ENCODE results near the gene MARCHF10. TPM values are rescaled to one million over a fixed set of nuclear protein-coding genes. Genes with fewer than 3 reads are reported as not detected.
"Not testable (repeated sequence)": the region's sequence is repeated elsewhere in the genome, so short reads cannot be mapped to it uniquely, and the experiment has no call there.

Gene MARCHF10
- total RNA-seq, 1 donor: not detected

DNA sequence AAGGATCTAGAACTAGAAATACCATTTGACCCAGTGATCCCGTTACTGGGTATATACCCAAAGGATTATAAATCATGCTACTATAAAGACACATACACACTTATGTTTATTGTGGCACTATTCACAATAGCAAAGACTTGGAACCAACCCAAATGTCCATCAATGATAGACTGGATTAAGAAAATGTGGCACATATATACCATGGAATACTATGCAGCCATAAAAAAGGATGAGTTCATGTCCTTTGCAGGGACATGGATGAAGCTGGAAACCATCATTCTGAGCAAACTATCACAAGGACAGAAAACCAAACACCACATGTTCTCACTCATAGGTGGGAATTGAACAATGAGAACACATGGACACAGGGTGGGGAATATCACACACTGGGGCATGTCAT lies 22.1 kb downstream of the MARCHF10 start:
- peaks cover 12% of the 10 kb centered on the region for H3K4me1 ChIP-seq (ENCODE audit: insufficient read depth, low read length)
- H3K4me3 ChIP-seq (ENCODE audit: low read length); H3K9me3 ChIP-seq (ENCODE audit: low read depth, low read length); H3K27me3 ChIP-seq (ENCODE audit: insufficient read depth, low read length): not testable (repeated sequence)

GRCh38 chr17:62782730-62783270 lies 25.3 kb downstream of the MARCHF10 start:
- no peaks in the 10 kb centered on the region for H3K9me3 ChIP-seq (ENCODE audit: low read depth, low read length)
- peaks cover 12% of the 10 kb centered on the region for H3K4me1 ChIP-seq (ENCODE audit: insufficient read depth, low read length)
- no peaks in the 10 kb centered on the region for H3K27me3 ChIP-seq (ENCODE audit: insufficient read depth, low read length)
- no peak overlapping the region for H3K4me3 ChIP-seq (ENCODE audit: low read length)

DNA sequence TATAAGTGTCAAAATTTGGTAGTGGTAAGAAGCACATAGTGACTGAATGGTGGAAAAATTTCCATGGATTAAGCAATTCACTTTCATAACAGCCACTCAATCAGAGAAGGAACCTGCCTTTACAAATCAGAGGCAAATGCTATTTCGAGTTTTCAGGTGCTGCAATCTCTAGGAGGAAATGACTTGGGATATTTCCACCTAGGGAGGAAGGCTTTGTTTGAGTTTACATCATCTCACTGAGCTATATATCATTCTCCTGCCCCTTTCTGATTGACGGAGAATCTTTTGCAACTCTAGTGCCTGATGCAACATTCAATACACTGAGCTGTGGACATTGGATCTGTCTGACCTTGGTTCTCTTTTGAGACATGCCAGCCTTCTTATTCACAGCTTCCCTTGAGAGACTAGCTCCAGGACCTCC lies 26.3 kb downstream of the MARCHF10 start:
- Histone ChIP-seq H3K9me3 (ENCODE audit: low read depth, low read length) (no peaks in the 10 kb centered on the region), H3K27me3 (ENCODE audit: insufficient read depth, low read length) (no peaks in the 10 kb centered on the region), H3K4me3 (ENCODE audit: low read length) (no peak overlapping the region), H3K4me1 (ENCODE audit: insufficient read depth, low read length) (peaks cover 12% of the 10 kb centered on the region)

GRCh38 chr17:62781356-62781755 lies 26.8 kb downstream of the MARCHF10 start:
- Histone ChIP-seq H3K9me3 (ENCODE audit: low read depth, low read length) (no peaks in the 10 kb centered on the region), H3K4me1 (ENCODE audit: insufficient read depth, low read length) (peaks cover 12% of the 10 kb centered on the region), H3K4me3 (ENCODE audit: low read length) (no peak overlapping the region), H3K27me3 (ENCODE audit: insufficient read depth, low read length) (no peaks in the 10 kb centered on the region)

- Histone ChIP-seq H3K9me3 (ENCODE audit: low read depth, low read length) (no peaks in the 10 kb centered on the region), H3K4me3 (ENCODE audit: low read length) (no peak overlapping the region), H3K27me3 (ENCODE audit: insufficient read depth, low read length) (no peaks in the 10 kb centered on the region), H3K4me1 (ENCODE audit: insufficient read depth, low read length) (peaks cover 12% of the 10 kb centered on the region)
These were observed 27.2 kb downstream of the MARCHF10 start for GRCh38 chr17:62780951-62781350.

DNA sequence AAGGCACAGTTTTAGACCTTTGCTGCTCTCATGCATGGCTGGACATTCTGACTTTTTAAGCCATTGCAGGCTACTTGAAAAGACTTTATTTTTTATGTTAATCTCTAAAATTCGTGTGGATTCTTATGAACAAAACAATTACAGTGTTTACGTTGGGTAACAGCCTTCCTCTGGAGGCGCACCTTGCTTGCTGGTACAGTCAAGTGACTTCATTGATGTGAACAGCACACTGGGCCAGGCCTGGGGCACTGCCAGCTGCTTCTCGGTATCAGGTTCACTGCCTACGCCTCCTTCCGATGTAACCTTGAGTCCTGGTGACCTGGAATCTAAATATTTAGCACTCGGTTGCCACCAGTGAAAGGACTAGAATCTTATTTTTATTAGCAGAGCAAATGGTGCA lies 27.8 kb downstream of the MARCHF10 start:
- Histone ChIP-seq H3K27me3 (ENCODE audit: insufficient read depth, low read length) (no peaks in the 10 kb centered on the region), H3K9me3 (ENCODE audit: low read depth, low read length) (no peaks in the 10 kb centered on the region), H3K4me3 (ENCODE audit: low read length) (no peak overlapping the region), H3K4me1 (ENCODE audit: insufficient read depth, low read length) (peaks cover 12% of the 10 kb centered on the region)

- Histone ChIP-seq H3K4me1 (ENCODE audit: insufficient read depth, low read length) (peaks cover 12% of the 10 kb centered on the region), H3K27me3 (ENCODE audit: insufficient read depth, low read length) (no peaks in the 10 kb centered on the region), H3K4me3 (ENCODE audit: low read length) (no peak overlapping the region), H3K9me3 (ENCODE audit: low read depth, low read length) (no peaks in the 10 kb centered on the region)
These were observed 29.0 kb downstream of the MARCHF10 start for GRCh38 chr17:62778990-62779681.

GRCh38 chr17:62775876-62776275 lies 32.2 kb downstream of the MARCHF10 start:
- H3K9me3 ChIP-seq (ENCODE audit: low read depth, low read length): no peaks in the 10 kb centered on the region
- no peaks in the 10 kb centered on the region for H3K27me3 ChIP-seq (ENCODE audit: insufficient read depth, low read length)
- no peak overlapping the region for H3K4me3 ChIP-seq (ENCODE audit: low read length)
- no peaks in the 10 kb centered on the region for H3K4me1 ChIP-seq (ENCODE audit: insufficient read depth, low read length)

DNA sequence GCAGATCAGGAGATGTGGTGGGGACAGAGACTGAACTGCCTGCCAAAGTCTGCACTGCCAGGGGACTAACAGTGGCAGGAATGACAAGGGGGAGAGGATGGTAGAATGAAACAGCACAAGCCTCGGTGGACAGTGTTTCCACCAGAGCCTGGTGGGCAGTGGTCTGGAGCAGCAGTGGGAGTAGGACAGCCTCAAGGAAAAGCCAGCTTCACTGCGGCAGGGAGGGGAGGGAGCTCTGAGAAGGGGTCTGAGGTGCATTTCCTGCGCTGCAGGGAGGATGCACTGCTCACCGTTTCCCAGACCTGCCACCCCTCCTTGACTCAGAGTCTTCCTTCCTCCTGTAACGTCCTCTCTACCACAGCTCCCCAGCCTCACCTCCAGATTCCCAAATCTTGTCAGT lies 33.8 kb downstream of the MARCHF10 start:
- no peaks in the 10 kb centered on the region for H3K9me3 ChIP-seq (ENCODE audit: low read depth, low read length)
- no peaks in the 10 kb centered on the region for H3K4me1 ChIP-seq (ENCODE audit: insufficient read depth, low read length)
- H3K4me3 ChIP-seq (ENCODE audit: low read length): no peak overlapping the region
- H3K27me3 ChIP-seq (ENCODE audit: insufficient read depth, low read length): no peaks in the 10 kb centered on the region

GRCh38 chr17:62767997-62768396 lies 40.1 kb downstream of the MARCHF10 start:
- Histone ChIP-seq H3K9me3 (ENCODE audit: low read depth, low read length) (no peaks in the 10 kb centered on the region), H3K4me1 (ENCODE audit: insufficient read depth, low read length) (no peaks in the 10 kb centered on the region), H3K4me3 (ENCODE audit: low read length) (no peak overlapping the region), H3K27me3 (ENCODE audit: insufficient read depth, low read length) (no peaks in the 10 kb centered on the region)

- H3K4me3 ChIP-seq (ENCODE audit: low read length): no peak overlapping the region
- H3K9me3 ChIP-seq (ENCODE audit: low read depth, low read length): no peaks in the 10 kb centered on the region
- H3K27me3 ChIP-seq (ENCODE audit: insufficient read depth, low read length): no peaks in the 10 kb centered on the region
- H3K4me1 ChIP-seq (ENCODE audit: insufficient read depth, low read length): no peaks in the 10 kb centered on the region
These were observed 42.8 kb downstream of the MARCHF10 start for GRCh38 chr17:62765351-62765750.

DNA sequence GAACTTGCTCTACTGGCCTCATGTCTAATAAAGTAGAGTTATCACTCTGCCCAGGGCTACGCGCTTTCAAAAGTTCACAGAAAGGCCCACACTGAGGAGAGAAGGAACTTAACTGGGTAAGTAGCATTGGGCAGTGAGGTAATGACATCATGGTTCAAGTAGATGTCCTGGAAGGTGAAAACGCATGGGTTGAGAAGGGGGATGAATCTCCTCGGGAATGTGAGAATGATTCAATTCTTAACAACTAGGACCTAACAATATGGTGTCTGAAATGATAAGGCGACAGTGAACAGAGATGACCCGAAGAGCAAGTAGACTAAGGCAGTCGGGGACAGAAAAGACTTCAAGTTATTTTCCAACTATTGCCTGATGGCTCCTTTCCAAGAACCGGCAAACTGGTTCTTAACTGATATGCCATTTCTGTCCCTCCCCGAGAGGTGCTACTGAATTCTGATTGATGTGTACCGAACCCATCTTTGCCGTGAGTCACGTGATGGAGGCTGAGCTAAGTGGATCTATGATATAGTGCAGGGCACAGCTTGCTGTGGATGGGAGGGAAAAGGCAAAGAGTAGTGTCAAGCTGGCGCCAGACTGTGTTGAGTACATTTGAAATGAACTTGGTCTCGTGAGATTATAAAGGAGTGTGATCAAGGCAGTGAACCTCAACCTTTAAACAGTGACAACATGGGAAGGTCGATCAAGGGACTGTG lies 44.1 kb downstream of the MARCHF10 start:
- Histone ChIP-seq H3K4me1 (ENCODE audit: insufficient read depth, low read length) (no peaks in the 10 kb centered on the region), H3K27me3 (ENCODE audit: insufficient read depth, low read length) (no peaks in the 10 kb centered on the region), H3K9me3 (ENCODE audit: low read depth, low read length) (no peaks in the 10 kb centered on the region), H3K4me3 (ENCODE audit: low read length) (no peak overlapping the region)

GRCh38 chr17:62761884-62762283 lies 46.2 kb downstream of the MARCHF10 start:
- H3K9me3 ChIP-seq (ENCODE audit: low read depth, low read length): no peaks in the 10 kb centered on the region
- H3K4me3 ChIP-seq (ENCODE audit: low read length): no peak overlapping the region
- no peaks in the 10 kb centered on the region for H3K4me1 ChIP-seq (ENCODE audit: insufficient read depth, low read length)
- H3K27me3 ChIP-seq (ENCODE audit: insufficient read depth, low read length): no peaks in the 10 kb centered on the region

- H3K27me3 ChIP-seq (ENCODE audit: insufficient read depth, low read length): no peaks in the 10 kb centered on the region
- H3K4me1 ChIP-seq (ENCODE audit: insufficient read depth, low read length): no peaks in the 10 kb centered on the region
- H3K4me3 ChIP-seq (ENCODE audit: low read length): no peak overlapping the region
- H3K9me3 ChIP-seq (ENCODE audit: low read depth, low read length): no peaks in the 10 kb centered on the region
These were observed 47.2 kb downstream of the MARCHF10 start for GRCh38 chr17:62760945-62761267.

GRCh38 chr17:62760059-62760944 lies 47.8 kb downstream of the MARCHF10 start:
- no peaks in the 10 kb centered on the region for H3K9me3 ChIP-seq (ENCODE audit: low read depth, low read length)
- H3K27me3 ChIP-seq (ENCODE audit: insufficient read depth, low read length): no peaks in the 10 kb centered on the region
- H3K4me1 ChIP-seq (ENCODE audit: insufficient read depth, low read length): no peaks in the 10 kb centered on the region
- no peak overlapping the region for H3K4me3 ChIP-seq (ENCODE audit: low read length)

Data from mononuclear cell (primary cell).